Right lobe of liver (tissue), 4 donors: Measurements from ENCODE around the gene SRP14.

Experiments used
- POLR2A ChIP-seq: fragments of 450-650 bp; IDR thresholded peaks from one replicate; pipeline ENCODE4 v1.6.1; 2017; ENCODE audit warnings: antibody characterized with exemption, mild to moderate bottlenecking
- TF ChIP-seq, protein P1 (sequence below), 4 donors: fragments of 200-600 bp in 3 of 4; fragments of 450-650 bp in 1 of 4; IDR thresholded peaks; one replicate each; pipeline versions ENCODE4 v1.5.1 to v1.8.0; 2016 to 2022; ENCODE audit warnings: antibody characterized with exemption in 4 of 4, mild to moderate bottlenecking in 2 of 4
- donor health status: DM: no; HTN: no; CAD: no.
- donor health status: DM: no; HTN: no; CAD: no.
- donor health status: DM: no; HTN: yes; CAD: no.

DNA sequence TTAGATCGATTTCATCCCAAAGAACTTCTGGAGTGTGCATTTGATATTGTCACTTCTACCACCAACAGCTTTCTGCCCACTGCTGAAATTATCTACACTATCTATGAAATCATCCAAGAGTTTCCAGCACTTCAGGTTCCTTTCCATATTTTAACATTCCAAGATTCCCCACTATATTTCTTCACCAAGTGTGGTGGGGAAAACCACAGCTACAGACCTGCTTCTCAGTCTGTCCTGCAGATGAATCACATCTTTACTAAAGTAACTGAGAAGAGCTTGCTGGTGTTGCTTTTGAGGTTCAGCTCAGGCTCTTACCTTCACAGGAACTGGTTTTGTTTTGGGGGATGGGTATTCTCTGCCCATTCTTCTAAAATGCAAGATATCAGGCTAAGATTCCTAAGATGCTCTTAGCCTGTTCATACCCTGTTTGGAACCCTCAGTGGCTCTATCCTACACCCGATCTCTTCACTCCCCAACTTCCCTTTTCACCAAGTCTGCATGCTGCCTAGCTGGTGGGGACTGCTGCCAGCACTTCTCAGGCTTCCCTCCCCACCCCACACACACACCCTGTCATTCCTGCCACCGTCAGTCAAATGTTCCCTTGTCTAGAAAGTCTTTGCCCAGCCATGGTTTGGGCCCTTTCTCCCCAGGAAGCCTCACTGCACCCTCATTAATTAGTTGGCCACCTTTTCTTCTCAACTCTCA lies 30.8 kb downstream of the SRP14 start:
- TF ChIP-seq POLR2A, result no peak
- TF ChIP-seq, protein P1, sequence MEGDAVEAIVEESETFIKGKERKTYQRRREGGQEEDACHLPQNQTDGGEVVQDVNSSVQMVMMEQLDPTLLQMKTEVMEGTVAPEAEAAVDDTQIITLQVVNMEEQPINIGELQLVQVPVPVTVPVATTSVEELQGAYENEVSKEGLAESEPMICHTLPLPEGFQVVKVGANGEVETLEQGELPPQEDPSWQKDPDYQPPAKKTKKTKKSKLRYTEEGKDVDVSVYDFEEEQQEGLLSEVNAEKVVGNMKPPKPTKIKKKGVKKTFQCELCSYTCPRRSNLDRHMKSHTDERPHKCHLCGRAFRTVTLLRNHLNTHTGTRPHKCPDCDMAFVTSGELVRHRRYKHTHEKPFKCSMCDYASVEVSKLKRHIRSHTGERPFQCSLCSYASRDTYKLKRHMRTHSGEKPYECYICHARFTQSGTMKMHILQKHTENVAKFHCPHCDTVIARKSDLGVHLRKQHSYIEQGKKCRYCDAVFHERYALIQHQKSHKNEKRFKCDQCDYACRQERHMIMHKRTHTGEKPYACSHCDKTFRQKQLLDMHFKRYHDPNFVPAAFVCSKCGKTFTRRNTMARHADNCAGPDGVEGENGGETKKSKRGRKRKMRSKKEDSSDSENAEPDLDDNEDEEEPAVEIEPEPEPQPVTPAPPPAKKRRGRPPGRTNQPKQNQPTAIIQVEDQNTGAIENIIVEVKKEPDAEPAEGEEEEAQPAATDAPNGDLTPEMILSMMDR (IDR thresholded peaks at IDR 0.05), result no peak
